Smooth muscle cell of the brain vasculature (primary cell): ENCODE data around the gene PCED1A.

Experiments used
- DNase-seq: peaks from one replicate; pipeline ENCODE4 v3.0.0-alpha.2; 2012; ENCODE audit warnings: low read depth, low spot score

The PCED1A gene

DNA sequence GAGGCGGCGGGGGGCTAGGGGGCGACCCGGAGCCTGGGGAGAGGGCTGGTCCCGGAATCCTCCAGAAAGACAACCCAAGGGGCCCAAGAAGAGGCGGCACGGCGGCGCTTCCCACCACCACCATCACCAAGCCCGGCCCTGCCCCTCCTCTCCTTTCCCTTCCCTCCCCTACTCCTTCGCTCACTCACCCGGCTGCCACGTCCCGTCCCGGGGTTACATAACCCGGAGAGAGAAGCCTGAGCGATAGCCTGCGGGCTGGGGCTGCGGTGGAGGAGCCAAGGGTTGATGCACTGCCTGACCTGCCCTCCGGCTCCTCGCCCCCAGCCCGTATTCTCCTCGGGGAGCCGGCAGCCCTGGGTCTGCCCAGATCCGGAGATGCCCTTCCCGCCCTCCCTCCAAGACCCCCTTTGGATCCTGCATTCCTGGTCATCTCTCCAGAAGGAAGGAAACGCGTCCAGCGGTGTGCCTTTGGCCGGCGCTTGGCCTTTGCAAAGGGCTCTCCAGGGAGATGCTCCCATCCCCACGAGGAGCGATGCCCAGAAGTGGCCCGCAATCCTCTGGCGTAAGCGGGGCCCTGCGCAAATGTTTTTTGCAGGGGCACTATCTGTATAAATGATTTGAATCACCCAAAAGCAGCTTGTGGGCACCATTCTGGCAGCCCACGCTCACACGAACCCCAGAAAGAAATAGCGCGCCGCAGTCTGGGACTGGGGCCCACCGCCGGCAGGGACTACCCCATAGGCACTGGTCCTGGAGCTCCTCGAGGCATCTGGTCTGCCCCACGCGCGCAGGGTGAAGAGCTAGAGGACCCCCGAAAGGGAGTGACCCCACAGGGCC lies 35.4 kb downstream of the PCED1A start:
- DNase-seq, result no peak

DNA sequence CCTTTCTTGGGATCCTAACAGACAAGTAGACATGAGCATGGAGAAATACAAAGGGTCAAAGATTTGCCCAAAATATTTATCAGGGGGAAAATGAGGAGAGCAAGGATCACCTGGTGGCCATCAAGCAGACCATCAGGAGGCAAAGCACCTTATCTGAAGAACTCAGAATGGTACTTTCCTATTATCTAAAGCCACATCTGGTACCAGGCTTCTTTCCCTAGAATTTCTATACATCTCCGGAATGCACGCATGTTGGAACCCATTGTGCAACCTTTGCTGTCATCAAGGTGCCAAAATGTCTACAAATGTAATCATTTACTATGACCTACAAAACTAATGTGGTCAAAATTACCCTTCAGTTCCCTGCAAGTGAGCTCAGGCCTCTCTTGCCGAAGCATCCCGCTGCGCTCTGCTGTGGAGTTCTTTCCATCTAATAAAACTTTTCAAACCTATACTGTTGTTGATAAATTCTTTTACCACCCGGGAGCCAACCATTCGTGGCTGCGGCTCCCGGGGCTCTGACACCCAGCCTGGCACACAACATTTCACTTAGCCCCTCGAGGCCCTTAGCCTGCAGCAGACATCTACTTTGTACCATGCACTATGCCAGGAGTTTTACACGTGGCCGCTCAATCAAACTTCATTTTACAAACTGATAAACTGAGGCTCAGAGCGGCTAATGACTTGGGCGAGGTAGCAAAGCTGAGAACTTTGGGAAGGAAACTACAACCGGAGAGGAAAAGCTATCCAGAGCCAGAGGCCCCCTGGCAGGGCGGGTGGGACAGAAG lies 36.2 kb downstream of the PCED1A start:
- no peak for DNase-seq

DNA sequence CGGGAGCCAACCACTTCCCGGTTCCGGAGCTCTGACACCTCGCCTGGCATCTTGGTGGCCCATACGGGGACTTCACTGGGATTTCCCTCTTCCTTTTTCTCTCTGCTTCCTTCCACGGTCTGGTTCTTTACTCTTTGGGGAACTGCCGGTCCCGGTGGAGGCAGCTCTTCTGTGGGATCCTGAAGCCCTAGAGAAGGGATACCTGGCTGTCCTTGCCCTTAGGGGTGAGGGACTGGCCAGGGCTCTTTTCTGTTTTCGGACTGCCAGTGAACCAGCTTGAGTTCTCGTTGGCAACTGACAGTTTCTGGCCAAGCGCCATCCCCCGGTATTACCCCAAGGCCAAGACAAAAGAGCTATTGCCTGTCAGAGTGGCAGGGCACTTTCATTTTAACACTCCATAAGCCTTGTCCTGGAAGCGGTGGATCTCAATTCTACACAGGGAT lies 39.1 kb downstream of the PCED1A start:
- DNase-seq, result no peak

DNA sequence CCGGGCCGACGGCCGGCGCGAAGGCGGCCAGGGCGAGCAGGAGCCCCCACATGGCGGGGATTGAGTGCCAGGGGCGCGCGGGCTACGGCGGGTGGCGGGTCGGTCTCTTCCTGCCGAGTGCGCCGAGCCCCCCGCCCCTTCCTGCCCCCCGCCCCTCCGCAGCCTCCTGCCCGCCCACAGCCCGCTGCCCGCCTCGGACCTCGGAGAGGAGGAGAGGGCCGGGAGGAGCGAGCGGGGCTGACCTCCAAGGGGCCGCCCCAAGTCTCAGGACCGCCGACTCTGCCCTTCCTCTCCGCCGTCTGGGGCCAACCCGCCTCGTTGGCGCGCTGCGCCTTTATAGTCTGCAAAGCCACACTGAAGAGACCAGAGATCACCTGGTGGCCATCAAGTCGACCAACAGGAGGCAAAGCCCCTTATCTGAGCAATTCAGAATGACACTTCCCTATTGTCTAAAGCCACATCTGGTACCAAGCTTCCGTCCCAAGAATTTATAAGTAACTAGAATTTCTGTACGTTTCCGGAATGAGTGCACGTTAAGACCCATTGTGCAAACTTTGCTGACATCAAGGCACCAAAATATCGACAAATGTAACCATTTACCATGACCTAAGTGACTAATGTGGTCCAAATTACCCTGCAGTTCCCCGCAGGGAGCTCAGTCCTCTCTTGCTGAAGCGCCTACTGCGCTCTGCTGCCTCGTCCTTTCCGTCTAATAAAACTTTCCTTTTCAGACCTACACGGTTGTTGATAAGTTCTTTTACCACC lies 39.8 kb downstream of the PCED1A start, which contains the start of gene CPXM1:
Gene CPXM1, minus strand, starts transcription at position 107 of the 765 bp plus-strand sequence. Its CDS starts 55 bp downstream, at position 52.
- no peak for DNase-seq

DNA sequence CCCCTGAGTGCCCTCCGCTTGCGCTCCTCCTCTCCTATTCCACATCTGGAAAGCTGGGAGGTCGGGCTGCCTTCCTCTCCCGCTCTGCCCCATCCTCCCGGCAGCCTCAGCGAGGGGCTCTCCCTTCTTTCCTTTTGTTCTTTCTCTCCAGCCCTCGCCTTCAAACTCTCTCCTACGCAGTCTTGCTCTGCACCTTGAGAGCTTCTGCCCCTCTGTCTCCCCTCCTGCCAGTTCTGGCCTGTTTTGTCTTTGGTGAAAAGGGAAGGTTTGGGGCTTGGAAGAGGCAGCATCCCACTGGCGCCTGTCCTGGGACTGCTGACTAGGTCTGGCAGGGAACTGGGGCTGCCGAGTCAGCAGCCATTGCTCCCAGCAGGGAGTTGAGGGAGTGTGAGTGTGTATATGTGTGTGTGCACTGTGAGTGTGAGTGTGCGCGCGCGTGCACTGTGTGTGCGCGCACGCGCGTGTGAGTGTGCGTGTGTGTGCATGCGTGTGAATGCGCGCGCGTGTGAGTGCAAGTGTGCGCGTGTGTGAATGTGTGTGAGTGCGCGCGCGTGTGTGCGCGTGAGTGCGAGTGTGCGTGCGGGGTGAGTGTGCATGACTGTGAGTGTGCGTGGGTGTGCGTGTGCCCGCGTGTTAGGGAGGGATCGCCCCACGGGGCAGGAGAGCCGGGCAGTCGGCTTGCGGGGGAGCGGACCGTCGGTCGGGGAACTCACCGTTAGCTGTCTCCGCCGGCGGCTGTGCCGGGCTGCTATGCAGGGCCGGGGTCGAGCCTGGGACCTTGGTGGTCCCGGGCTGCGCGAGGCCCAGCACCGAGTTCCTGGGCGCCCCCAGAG lies 40.6 kb downstream of the PCED1A start:
- DNase-seq, result no peak

DNA sequence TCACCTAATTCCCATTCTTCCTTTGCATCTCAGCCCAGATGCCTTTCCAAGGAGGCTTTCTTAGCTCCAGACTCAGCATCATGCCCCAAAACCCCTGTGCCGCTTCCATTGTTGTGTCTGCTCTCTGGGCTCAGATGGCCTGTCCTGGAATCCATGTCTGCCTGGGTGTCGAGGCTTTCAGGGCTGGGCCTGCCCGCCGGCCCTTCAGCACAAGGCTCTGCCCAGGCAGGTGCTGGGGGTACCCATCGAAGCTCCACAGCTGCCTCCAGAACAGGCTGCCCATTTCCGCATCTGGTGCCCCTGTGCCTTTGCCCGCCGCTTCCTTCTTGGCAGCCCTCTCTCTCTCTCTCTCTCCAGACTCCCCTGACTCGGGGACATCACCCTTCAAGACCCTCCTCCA lies 41.2 kb downstream of the PCED1A start:
- no peak for DNase-seq

DNA sequence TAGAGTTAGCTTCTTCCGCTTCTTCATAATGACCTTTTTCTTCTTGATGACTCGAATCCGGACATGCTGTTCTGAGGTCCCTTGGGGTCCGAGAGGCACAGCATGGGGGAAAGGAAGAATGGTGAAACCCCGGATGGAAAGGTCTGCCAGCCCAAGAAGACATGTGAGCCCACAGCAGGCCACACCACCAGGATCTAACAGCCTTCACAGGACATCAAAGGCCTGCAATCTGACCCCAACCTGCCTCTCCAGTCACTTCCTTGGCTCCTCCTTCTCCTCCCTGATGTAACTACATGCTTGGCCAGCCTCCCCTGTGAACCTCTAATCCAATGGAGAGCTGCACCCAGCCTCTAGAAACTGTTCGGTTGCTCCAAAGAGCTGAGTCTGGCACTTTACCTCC lies 41.6 kb downstream of the PCED1A start:
- peak; percentile 76 for DNase-seq

DNA sequence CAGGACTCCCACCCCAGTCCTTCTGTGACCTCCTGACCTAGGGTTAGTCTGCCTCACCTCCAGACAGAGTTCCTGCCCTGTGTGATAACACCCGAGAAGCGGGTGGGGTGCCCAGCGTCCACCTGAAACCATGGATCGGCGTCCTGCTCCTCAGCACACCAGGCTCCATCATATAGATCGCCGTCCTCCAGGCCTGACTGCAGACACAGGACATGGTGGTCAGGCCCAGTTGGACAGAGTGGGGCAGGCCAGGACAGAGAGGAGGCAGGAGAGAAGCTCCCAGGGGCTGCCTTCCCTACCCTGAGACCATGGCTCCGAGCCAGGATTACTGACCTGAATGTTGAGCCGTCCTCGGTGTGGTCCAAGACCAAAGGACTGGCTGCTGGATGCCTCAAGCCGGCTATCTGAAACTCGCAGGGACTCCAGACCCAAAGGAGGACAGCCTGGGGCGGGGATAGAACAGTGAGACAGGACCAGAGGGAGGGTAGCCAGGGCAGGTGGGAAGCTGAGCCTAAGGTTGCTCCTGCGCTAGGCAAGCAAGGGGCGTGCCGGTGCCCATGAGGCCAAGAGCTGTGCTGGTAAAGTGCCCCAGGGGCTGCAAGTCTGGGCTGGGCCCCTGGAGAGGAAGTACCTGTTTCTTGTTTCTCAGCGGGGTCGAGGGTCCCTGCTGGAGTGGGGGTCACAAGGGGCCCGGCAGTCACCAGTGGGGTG lies 42.2 kb downstream of the PCED1A start:
- DNase-seq, result no peak

DNA sequence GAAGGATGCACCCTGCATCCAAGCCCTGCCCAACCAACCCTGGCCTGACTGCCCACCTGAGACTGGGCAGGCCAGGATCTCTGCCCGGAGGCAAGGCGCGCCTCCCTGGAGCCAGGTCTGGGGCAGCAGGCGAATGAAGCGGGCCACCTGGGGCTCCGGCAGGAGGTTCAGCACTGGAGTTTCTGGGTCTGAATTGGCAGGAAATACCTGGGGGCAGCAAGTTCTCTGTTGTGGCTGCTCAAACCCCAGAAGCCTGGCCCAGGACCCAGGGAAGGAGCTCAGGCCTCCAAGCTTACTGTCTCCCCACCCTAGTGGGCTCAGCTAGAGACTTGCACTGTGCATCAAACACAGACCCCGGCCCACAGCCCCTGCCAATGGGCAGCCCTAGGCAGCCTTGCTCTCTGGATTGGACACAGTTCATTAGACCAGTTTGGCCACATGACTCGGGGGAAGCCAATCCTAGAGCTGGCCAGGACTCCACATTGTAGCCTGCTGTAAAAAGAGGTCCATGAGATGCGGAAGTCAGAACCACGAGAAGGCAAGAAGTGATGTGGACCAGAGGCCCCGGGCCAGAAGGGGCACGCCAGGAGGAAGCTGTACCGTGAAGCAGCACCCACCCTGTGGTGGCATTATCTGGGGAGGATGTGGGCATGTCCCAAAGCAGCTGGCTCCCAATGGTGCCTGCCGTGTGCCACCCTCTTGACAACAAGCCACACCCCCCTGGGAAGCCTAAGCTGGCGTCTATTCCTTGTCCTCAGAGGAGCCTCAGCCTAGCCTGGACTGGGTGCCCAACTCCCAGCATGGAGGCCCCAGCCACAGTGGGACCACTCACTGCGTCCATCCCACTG lies 43.1 kb downstream of the PCED1A start:
- DNase-seq, result no peak

DNA sequence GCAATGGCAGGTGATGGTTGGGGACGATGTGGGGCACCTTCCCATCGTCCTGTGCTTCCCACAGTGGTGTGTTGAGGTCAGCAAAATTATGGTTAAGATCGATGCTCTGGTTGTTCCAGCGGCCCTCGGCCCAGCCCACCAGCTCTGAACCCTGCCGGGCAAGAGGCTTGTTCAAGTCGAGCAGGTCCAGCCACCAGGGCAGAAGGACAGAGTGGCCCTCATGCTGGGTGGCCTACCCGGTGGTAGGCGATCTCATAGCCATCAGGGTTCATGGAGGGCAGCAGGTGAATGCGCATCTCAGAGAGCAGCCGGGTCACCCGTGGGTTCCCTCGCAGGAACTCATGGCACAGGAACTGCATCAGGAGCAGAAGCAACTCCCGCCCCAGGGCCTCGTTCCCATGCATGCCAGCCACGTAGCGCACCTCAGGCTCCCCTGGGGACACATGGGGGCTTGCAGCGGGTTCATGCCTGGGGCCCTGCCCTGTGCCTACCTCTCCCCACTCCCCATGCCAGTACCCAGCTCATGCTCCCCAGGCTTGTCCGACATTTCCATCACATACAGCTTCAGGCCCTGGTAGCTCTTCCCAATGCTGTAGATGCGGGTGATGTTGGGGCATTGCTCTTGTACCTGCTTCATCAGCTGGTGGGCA lies 44.3 kb downstream of the PCED1A start:
- no peak for DNase-seq

DNA sequence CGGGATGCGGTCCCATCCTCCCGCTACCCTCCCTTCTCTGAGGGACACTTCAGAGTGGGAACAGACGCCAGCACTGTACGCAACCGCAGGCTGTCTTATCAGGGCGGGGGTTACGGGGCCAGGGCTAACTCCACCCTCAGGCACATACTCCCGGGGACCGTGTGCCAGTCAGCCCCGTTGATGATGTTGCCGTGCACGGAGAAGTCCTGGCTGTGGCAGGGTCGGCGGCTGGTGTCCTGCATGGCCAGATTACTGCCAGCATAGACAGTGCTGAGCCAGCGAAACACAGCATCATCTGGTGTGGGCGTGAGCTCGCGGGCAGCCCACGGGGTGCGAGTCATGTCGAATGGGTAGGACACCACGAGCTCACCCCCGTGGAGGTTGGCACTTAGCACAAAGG lies 45.0 kb downstream of the PCED1A start:
- no peak for DNase-seq

DNA sequence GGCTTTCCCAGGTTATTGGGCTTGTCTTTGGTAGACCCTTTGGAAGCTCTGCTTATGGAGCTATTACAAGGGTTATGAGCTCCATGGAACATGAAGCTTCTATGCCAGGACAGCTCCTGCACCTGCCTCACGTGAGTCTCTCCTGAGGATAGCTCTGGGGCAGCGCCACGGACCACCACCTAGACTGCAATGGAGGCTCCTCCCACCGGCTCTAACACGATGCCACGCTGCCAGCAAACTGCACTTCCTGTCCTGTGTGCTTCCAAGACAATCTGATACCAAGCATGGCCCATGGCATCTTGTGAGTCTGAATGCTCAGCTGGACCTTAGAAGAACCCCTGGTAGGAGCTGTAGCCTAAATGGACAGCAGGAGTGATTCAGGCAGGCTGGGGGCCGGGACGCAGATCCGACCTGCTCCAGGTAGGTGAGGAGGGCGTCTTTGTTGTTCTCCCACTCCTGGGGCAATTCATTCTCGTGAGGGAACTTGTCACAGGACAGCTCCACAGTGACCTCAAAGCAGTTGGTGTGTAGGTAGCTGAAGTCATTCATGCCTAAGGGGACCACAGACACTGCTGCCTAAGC lies 45.5 kb downstream of the PCED1A start:
- DNase-seq, result no peak

DNA sequence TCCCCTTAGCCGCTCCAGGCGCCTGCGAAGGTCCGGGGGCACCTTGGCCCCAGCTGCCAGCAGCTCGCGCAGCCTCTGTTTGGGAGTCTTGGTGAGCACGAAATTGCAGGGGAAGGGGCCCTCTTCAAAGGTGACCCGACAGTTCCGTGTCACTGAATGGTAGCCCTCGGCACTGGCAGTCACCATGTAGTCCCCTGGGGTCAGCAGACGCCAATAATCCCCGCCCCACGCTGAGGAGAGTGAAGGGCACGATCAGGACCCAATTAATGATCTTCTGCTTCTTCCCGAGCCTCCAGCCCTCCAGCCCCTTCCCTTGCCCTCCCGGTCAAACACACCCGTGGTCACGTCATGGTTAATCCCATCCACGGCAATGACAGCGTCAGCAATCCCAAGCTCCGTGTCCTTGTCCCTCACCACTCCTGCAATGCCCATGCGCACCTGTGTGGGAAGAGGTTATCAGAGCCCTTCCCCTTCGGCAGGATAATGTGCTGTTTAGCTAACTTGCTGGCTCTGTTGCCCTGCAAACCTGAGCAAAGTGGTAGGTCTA lies 46.2 kb downstream of the PCED1A start:
- DNase-seq, result no peak

DNA sequence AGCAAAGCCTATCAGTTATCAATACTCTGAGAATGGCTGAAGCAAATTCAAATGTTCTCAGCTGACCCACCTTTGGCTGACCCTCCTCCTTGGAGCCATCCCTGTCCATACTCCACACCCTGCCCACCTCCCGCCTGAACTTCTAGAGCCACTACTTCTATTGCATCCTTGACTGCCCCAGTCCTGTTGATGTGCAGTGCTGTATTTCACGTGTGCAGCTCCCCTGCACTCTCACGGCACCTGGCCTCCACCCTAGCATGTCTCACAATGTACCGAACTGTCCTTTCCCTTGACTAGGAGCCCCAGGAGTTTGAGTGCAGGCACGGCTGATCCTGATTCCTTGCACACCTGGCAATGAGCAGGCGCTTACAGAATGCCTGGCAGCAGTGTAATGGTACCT lies 47.0 kb downstream of the PCED1A start:
- no peak for DNase-seq
